Renal pelvis (tissue), 4 donors: ENCODE results near the gene STKLD1. TPM values are rescaled to one million over a fixed set of nuclear protein-coding genes. Genes with fewer than 3 reads are reported as not detected.
"Not testable (repeated sequence)": the region's sequence is repeated elsewhere in the genome, so short reads cannot be mapped to it uniquely, and the experiment has no call there.

Experiments
- DNase-seq: peaks from one replicate; pipeline ENCODE4 v3.0.0-alpha.2; 2013
- polyA plus RNA-seq, 3 donors: library from polyadenylated mRNA; unstranded; fragments of 120-200 nt; gene quantifications; one replicate each; pipeline ENCODE4 v1.2.1, GENCODE V29; 2013; ENCODE audit not compliant: insufficient read length in 3 of 3

The STKLD1 gene
- polyA plus RNA-seq, 3 donors, result 3.9 to 5.3 (median 4.6) TPM

GRCh38 chr9:133384736-133385321 lies 8.7 kb downstream of the STKLD1 start:
- DNase-seq, result no peak

- no peak for DNase-seq
Observed at GRCh38 chr9:133385452-133385851, 9.3 kb downstream of the STKLD1 start.

- DNase-seq, result no peak
Observed at GRCh38 chr9:133386338-133386737, 10.2 kb downstream of the STKLD1 start.

- no peak for DNase-seq
Observed at GRCh38 chr9:133387680-133388079, 11.5 kb downstream of the STKLD1 start.

- DNase-seq, result no peak
Observed at GRCh38 chr9:133389025-133389557, 12.9 kb downstream of the STKLD1 start.

- no peak for DNase-seq
Observed at GRCh38 chr9:133389562-133389961, 13.4 kb downstream of the STKLD1 start.

GRCh38 chr9:133390713-133391112 lies 14.5 kb downstream of the STKLD1 start:
- DNase-seq, result no peak

GRCh38 chr9:133391449-133391848 lies 15.3 kb downstream of the STKLD1 start:
- not testable (repeated sequence) for DNase-seq

GRCh38 chr9:133392308-133392707 lies 16.1 kb downstream of the STKLD1 start:
- not testable (repeated sequence) for DNase-seq

- no peak for DNase-seq
Observed at GRCh38 chr9:133393399-133393798, 17.2 kb downstream of the STKLD1 start.

GRCh38 chr9:133394687-133395271 lies 18.6 kb downstream of the STKLD1 start:
- no peak for DNase-seq

GRCh38 chr9:133396952-133397351 lies 20.8 kb downstream of the STKLD1 start:
- no peak for DNase-seq

GRCh38 chr9:133397370-133397769 lies 21.2 kb downstream of the STKLD1 start:
- no peak for DNase-seq

GRCh38 chr9:133397895-133398294 lies 21.7 kb downstream of the STKLD1 start:
- DNase-seq, result no peak

GRCh38 chr9:133400292-133400691 lies 24.1 kb downstream of the STKLD1 start:
- DNase-seq, result no peak

GRCh38 chr9:133401588-133401987 lies 25.4 kb downstream of the STKLD1 start:
- no peak for DNase-seq

- no peak for DNase-seq
Observed at GRCh38 chr9:133402689-133403088, 26.5 kb downstream of the STKLD1 start.

GRCh38 chr9:133403766-133404453 lies 27.7 kb downstream of the STKLD1 start:
- DNase-seq, result no peak

GRCh38 chr9:133404454-133405002 lies 28.4 kb downstream of the STKLD1 start:
- DNase-seq, result no peak

GRCh38 chr9:133405508-133406438 lies 29.6 kb downstream of the STKLD1 start:
- no peak for DNase-seq

GRCh38 chr9:133406480-133407307 lies 30.5 kb downstream of the STKLD1 start:
- peak; percentile 61 for DNase-seq
